GM10248 (cell line): ENCODE measurements around the gene TUT7.

Experiments used
- CTCF ChIA-PET: fragments of 300-600 bp; sonication (Branson Sonifier 250); formaldehyde crosslinking; extraction: SDS; loops from one replicate; lab custom pipeline; 2021; ENCODE audit warnings: antibody characterized with exemption; lab: Yijun Ruan, JAX
- POLR2A ChIA-PET: fragments of 350-650 bp; sonication (Branson Sonifier 250); formaldehyde crosslinking; extraction: SDS; loops from one replicate; lab custom pipeline; 2020; ENCODE audit warnings: antibody characterized with exemption; lab: Yijun Ruan, JAX
- DNase-seq: peaks from one replicate; pipeline ENCODE4 v3.0.0; 2012; ENCODE audit errors: extremely low spot score
- TF ChIP-seq, protein P1 (sequence below): IDR thresholded peaks from 2 replicates; pipeline ENCODE4 v1.5.1; 2012; ENCODE audit warnings: mild to moderate bottlenecking, low read depth; ENCODE audit errors: extremely low read depth, missing control alignments, control extremely low read depth

TUT7 gene

DNA sequence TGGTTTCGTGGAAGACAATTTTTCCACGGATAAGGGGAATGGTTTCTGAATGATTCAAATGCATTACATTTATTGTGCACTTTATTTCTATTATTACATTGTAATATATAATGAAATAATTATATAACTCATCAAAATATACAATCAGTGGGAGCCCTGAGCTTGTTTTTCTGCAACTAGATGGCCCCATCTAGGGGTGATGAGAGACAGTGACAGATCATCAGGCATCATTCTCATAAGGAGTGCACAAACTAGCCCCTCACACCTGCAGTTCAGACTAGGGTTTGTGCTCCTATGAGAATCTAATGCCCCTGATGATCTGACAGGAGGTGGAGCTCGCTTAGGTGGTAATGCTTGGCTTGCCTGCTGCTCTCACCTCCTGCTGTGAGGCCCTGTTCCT is 78.2 kb downstream of the TUT7 start:
- CTCF ChIA-PET: interaction anchor here (0.9 to 2.2 kb wide), 10 partner anchors 12 to 456 kb away, joined by 3 to 6 read pairs (median 4); partner anchors contain the start of gene C9orf153
- DNase-seq: no peak
- POLR2A ChIA-PET: no interaction called here
- TF ChIP-seq, protein P1, sequence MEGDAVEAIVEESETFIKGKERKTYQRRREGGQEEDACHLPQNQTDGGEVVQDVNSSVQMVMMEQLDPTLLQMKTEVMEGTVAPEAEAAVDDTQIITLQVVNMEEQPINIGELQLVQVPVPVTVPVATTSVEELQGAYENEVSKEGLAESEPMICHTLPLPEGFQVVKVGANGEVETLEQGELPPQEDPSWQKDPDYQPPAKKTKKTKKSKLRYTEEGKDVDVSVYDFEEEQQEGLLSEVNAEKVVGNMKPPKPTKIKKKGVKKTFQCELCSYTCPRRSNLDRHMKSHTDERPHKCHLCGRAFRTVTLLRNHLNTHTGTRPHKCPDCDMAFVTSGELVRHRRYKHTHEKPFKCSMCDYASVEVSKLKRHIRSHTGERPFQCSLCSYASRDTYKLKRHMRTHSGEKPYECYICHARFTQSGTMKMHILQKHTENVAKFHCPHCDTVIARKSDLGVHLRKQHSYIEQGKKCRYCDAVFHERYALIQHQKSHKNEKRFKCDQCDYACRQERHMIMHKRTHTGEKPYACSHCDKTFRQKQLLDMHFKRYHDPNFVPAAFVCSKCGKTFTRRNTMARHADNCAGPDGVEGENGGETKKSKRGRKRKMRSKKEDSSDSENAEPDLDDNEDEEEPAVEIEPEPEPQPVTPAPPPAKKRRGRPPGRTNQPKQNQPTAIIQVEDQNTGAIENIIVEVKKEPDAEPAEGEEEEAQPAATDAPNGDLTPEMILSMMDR: no peak

DNA sequence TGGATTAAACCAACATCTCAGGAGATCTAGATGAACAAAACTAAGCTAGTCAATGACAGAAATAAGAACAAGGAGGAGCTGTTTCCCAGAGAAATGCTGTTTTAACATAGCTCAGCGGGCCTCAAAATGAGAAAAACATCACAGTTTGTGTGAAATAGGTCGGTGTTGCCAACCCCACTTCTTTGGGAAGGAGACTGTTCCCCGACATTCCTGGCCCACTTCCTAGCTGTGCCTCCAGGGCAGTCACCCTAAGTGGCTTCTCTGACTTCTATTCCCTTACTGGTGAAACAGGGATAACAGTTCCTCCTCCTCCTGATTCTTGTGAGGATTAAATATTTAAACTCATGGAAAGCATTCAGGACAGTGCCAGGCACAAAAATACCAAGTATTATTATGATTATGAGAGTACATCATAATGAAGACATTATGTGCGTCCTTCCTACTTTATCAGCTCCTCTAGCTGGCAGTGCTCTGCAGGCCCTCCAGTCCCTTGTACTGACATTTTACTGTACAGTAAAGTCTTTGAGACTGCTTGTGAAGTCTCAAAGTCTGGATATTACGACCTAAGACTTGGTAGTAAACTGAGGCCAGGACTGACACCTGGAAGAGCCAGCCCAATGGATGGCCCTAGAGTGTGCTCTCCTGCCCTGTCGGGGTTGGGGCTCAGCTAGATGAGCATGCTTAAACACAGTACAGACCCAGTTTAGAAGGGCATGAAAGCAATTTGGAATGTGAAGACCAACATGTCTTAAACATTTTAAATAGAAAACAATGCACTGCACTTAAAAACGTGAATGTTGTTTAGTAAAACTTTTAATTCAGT is 79.2 kb downstream of the TUT7 start:
- TF ChIP-seq, protein P1: no peak
- CTCF ChIA-PET: interaction anchor here (0.8 to 1.8 kb wide), 9 partner anchors 11 to 455 kb away, joined by 3 to 5 read pairs (median 4); partner anchors contain the start of gene C9orf153
- POLR2A ChIA-PET: no interaction called here
- DNase-seq: no peak

DNA sequence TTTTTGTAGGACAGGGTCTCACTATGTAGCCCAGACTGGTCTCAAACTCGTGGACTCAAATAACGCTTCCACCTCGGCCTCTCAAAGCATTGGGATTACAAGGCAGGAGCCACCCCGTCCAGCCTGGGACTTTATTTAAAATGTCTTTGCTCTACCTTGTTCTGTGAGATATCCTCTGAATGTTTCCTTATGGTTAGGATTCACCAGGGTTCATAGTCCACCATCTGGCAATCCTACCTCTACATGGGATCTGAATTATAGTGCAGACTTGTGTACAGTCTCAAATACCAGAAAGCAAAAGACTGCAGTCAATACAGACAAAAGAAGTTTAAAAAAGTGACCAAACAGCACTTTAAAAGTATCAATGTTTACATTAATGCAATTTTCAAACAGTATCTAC is 82.0 kb downstream of the TUT7 start:
- no peak for DNase-seq
- POLR2A ChIA-PET: no interaction called here
- CTCF ChIA-PET: no interaction called here
- TF ChIP-seq, protein P1: no peak

DNA sequence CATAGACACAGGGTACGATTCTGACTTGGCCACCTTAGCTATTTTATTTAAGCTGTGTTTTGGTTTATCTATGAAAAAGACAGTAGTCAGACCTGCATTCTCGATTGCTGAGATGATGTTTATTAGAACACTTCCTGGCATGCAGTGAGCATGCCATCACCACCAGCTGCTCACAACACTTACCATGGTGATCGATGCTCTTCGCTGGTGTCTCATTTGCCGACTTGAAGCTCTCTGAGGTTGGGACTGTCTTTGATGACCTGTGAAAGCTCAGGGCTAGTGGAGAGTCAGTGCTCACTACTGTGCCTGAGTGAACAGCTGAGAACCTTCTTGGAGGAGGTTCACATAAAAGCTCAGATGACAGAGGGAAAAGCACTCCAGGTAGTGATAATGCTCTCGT is 90.3 kb downstream of the TUT7 start:
- TF ChIP-seq, protein P1: no peak
- DNase-seq: no peak
- CTCF ChIA-PET: interaction anchor here (1.2 to 2.0 kb wide), 6 partner anchors 8 to 76 kb away, joined by 3 to 6 read pairs (median 4); no protein-coding TSS in a partner anchor
- POLR2A ChIA-PET: no interaction called here

DNA sequence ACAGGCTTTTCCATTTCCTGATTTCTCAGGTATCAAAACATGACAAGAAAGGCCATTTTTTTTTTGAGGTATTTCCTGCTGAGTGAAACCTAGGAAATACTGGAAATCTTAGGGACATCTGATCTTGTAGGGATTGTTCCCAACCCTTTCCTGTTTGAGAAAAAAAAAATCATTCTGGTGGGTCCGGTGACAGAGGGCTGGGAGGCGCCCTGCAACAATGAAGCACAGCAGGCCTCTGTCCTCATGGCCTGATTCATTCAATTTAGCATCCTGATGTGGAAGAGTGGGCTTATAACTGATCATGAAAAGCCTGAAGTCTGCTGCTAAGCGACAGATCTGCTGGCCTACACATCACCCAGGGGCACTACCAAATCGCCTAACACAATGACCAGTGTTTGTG is 91.7 kb downstream of the TUT7 start:
- CTCF ChIA-PET: interaction anchor here (1.8 to 2.1 kb wide), 3 partner anchors 14 to 60 kb away, joined by 4 to 6 read pairs (median 5); no protein-coding TSS in a partner anchor
- POLR2A ChIA-PET: no interaction called here
- no peak for DNase-seq
- TF ChIP-seq, protein P1: no peak

DNA sequence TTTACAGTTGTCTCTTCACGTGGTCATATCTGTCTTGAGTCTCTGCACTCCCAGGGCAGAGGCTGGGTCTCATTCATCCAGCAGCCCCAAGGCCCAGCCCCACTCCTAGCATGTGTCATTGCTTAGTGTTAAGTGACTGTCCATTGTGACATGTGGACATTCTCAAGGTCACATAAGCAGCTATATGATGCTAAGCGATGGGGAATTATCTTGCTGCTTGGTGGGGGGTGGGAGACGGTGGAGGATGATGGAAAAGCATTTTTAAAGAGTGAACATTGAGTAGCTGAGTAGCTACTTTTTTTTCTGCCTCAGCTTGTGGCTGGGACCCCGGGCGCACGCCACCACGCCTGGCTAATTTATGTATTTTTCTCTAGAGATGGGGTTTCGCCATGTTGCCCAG is 94.7 kb downstream of the TUT7 start, which contains the start of gene C9orf153:
Gene C9orf153 (minus strand): TSS at position 101 of the 400 bp plus-strand sequence. CDS start 30,054 bp downstream, outside the sequence.
- POLR2A ChIA-PET: no interaction called here
- CTCF ChIA-PET: interaction anchor here (1.5 kb wide), 1 partner anchor 17 kb away, joined by 4 read pairs; no protein-coding TSS in a partner anchor
- DNase-seq: no peak

More for the DNA sequence above, 94.7 kb downstream of the TUT7 start, which contains the start of gene C9orf153:
- TF ChIP-seq, protein P1: no peak
